ENCODE results near the gene GUCY1A2. TPM values are rescaled to one million over a fixed set of nuclear protein-coding genes. Genes with fewer than 3 reads are reported as not detected.

Gene GUCY1A2
- total and polyA plus RNA-seq, 11 donors, result 0.93 to 14.1 (median 10.1) TPM

DNA sequence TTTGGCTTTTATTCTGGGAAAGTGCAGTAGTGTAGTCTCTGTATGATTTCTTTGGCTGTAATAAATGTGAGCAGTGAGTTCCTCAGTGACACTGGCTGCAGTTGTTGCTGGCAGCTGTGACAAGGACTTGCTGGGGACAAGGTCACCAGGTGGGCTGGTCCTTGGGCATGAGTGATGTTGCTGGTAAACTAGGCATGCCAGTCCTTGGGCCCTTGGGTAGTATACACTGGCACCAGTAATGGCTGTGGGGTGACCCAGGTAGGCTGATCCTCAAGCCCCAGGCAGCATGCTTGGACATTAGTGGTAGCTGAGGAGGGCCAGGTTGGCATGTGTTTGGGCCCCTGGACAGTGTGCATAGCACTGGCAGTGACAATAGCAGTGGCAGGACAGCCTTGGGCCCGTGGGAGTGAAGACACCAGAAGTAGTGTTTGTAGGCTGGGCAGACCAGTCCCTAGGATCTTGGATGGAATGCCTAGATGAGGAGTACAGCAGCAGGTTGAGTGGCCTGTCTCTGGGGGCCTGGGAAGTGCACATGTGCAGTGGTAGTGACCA is 164.3 kb downstream of the GUCY1A2 start:
- ATAC-seq (no peak), DNase-seq (no peak)
- H3K4me3 ChIP-seq, result no peak overlapping the region
- H3K9me3 ChIP-seq, result peaks cover 0 to 19% (median 0%) of the 10 kb centered on the region in 12 donors
- no peaks in the 10 kb centered on the region for H3K4me1 ChIP-seq
- H3K36me3 ChIP-seq, result no peaks in the 10 kb centered on the region
- no peak for TF ChIP-seq POLR2A (IDR thresholded peaks at IDR 0.05)
- 91 to 100% (median 93%) methylated on average over 1 of the region's 1 CpG; no CpG with 5 or more reads in 1 of the 4 donors for WGBS, 4 donors
- intact Hi-C loops (cut with DNase I), result no loop called here
- no peaks in the 10 kb centered on the region for H3K27me3 ChIP-seq
- no peak overlapping the region for H3K27ac ChIP-seq

DNA sequence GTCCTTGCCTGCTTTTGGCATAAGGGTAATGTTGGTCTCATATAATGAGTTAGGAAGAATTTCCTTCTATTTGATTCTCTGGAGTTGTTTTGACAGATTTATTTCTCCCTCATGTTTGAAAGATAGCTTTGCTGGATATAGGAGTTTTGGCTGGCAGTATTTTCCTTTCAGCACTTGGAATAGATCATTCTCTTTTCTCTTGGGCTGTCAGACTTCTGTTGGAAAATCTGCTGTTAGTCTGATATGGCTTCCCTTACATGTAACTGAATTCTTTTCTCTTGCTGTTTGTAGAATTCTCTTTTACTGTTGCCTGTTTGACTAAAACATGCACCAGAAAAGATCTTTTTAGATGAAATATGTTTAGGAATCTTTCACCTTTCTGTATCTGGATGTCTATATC is 165.5 kb downstream of the GUCY1A2 start:
- Histone ChIP-seq H3K4me1 (no peaks in the 10 kb centered on the region), H3K9me3 (peaks cover 0 to 19% (median 0%) of the 10 kb centered on the region in 12 donors), H3K27ac (no peak overlapping the region), H3K36me3 (no peaks in the 10 kb centered on the region), H3K4me3 (no peak overlapping the region), H3K27me3 (no peaks in the 10 kb centered on the region)
- TF ChIP-seq, protein P1, sequence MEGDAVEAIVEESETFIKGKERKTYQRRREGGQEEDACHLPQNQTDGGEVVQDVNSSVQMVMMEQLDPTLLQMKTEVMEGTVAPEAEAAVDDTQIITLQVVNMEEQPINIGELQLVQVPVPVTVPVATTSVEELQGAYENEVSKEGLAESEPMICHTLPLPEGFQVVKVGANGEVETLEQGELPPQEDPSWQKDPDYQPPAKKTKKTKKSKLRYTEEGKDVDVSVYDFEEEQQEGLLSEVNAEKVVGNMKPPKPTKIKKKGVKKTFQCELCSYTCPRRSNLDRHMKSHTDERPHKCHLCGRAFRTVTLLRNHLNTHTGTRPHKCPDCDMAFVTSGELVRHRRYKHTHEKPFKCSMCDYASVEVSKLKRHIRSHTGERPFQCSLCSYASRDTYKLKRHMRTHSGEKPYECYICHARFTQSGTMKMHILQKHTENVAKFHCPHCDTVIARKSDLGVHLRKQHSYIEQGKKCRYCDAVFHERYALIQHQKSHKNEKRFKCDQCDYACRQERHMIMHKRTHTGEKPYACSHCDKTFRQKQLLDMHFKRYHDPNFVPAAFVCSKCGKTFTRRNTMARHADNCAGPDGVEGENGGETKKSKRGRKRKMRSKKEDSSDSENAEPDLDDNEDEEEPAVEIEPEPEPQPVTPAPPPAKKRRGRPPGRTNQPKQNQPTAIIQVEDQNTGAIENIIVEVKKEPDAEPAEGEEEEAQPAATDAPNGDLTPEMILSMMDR (IDR thresholded peaks at IDR 0.05), result no peak
- no peak for TF ChIP-seq POLR2A (IDR thresholded peaks at IDR 0.05)
- ATAC-seq, result no peak
- intact Hi-C loops (cut with DNase I), result no loop called here
- no peak for DNase-seq

DNA sequence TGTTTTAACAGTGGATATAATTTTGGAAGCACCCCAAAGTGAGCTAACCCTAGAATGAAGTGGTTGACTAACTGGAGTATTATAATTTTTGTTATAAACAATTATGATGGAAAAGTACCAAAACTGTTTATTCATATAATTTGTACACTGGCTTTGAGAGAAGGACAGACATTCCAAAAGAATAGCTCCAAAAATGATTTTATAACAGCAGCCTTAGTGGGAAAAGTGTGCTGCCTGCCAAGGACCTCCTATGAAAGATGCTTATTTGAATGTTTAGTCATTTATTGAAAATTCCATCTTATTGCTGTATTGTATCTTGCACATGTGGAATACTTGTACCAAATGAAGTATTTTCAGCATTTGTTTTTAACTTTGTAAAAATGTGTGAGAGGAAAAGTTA is 169.8 kb downstream of the GUCY1A2 start:
- Histone ChIP-seq H3K36me3 (no peaks in the 10 kb centered on the region), H3K9me3 (peaks cover 0 to 22% (median 0%) of the 10 kb centered on the region in 12 donors), H3K4me3 (no peak overlapping the region), H3K4me1 (no peaks in the 10 kb centered on the region), H3K27ac (no peak overlapping the region), H3K27me3 (no peaks in the 10 kb centered on the region)
- intact Hi-C loops (cut with DNase I), result no loop called here
- ATAC-seq, result no peak
- TF ChIP-seq POLR2A (IDR thresholded peaks at IDR 0.05), result no peak
- TF ChIP-seq, protein P1 (IDR thresholded peaks at IDR 0.05), result no peak
- DNase-seq, result no peak

DNA sequence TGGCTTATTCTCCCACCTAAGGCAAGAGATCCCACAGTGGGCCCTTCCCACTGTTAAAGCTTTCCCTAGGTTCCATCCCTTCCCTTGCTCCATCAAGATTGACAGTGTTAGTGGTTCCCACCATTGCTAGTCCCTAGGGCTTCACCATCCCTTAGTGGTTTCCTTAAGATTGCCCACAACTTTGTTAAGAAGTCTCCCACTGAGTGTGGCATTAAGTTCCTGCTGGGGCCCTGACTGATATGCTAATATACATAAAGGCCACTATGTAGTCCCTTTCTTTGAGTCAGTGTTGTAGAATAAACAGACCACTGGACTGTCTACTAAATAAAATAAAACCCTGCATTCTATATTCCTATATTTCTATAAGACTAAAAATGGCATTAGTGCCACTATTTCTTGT is 176.1 kb downstream of the GUCY1A2 start:
- intact Hi-C loops (cut with DNase I), result no loop called here

More for the DNA sequence above, 176.1 kb downstream of the GUCY1A2 start:
- Histone ChIP-seq H3K36me3 (no peaks in the 10 kb centered on the region), H3K4me3 (no peak overlapping the region), H3K27ac (no peak overlapping the region), H3K4me1 (no peaks in the 10 kb centered on the region), H3K9me3 (peaks cover 0 to 8% (median 0%) of the 10 kb centered on the region in 12 donors), H3K27me3 (no peaks in the 10 kb centered on the region)
- TF ChIP-seq, protein P1 (IDR thresholded peaks at IDR 0.05), result no peak
- no peak for TF ChIP-seq POLR2A (IDR thresholded peaks at IDR 0.05)
- DNase-seq (no peak), ATAC-seq (no peak)
